Nephron (organoid): ENCODE measurements around the gene RHCG.

Experiments used
- H3K27ac Mint-ChIP-seq, 3 experiments: 2 replicates each; pipeline ENCODE4 v1.8.0; 2020; ENCODE audit warnings: mixed read lengths in 3 of 3, mild to moderate bottlenecking in 2 of 3, moderate library complexity in 1 of 3
- H3K27me3 Mint-ChIP-seq: 2 replicates; pipeline ENCODE4 v1.8.0; 2021; ENCODE audit warnings: low read depth, mild to moderate bottlenecking, moderate library complexity, mixed read lengths
- H3K36me3 Mint-ChIP-seq: 2 replicates; pipeline ENCODE4 v1.8.0; 2020; ENCODE audit warnings: low read depth, mixed read lengths
- H3K4me1 Mint-ChIP-seq: 2 replicates; pipeline ENCODE4 v1.8.0; 2020; ENCODE audit warnings: mixed read lengths
- H3K4me3 Mint-ChIP-seq, 3 experiments: 2 replicates each; pipeline ENCODE4 v1.8.0; 2020; ENCODE audit warnings: mild to moderate bottlenecking in 3 of 3, mixed read lengths in 3 of 3, moderate library complexity in 2 of 3
- H3K9me3 Mint-ChIP-seq: 2 replicates; pipeline ENCODE4 v1.8.0; 2020; ENCODE audit warnings: mixed read lengths
- CTCF ChIP-seq, 3 experiments: fragments of 200-600 bp; sonication (generic); IDR thresholded peaks; one replicate each; pipeline ENCODE4 v1.5.0; 2021; ENCODE audit warnings: antibody characterized with exemption in 3 of 3; ENCODE audit not compliant: unreplicated experiment in 3 of 3

The RHCG gene

GRCh38 chr15:89450076-89451006, 46.0 kb downstream of the RHCG start:
- Mint-ChIP-seq H3K36me3 (no peaks in the 10 kb centered on the region), H3K9me3 (no peaks in the 10 kb centered on the region), H3K4me1 (no peaks in the 10 kb centered on the region), H3K27ac (no peak overlapping the region), H3K27me3 (peaks cover 61% of the 10 kb centered on the region), H3K4me3 (no peak overlapping the region)
- TF ChIP-seq CTCF (IDR thresholded peaks at IDR 0.05; ENCODE audit: unreplicated experiment in 3 of 3), result no peak

GRCh38 chr15:89448825-89449224, 47.6 kb downstream of the RHCG start:
- Mint-ChIP-seq H3K27ac (no peak overlapping the region), H3K4me1 (peaks cover 5% of the 10 kb centered on the region), H3K27me3 (peaks cover 58% of the 10 kb centered on the region), H3K9me3 (no peaks in the 10 kb centered on the region), H3K4me3 (no peak overlapping the region), H3K36me3 (no peaks in the 10 kb centered on the region)
- no peak for TF ChIP-seq CTCF (IDR thresholded peaks at IDR 0.05; ENCODE audit: unreplicated experiment in 3 of 3)

- H3K4me1 Mint-ChIP-seq, result peaks cover 5% of the 10 kb centered on the region
- no peak for TF ChIP-seq CTCF (IDR thresholded peaks at IDR 0.05; ENCODE audit: unreplicated experiment in 3 of 3)
- no peak overlapping the region for H3K27ac Mint-ChIP-seq
- no peaks in the 10 kb centered on the region for H3K36me3 Mint-ChIP-seq
- no peak overlapping the region for H3K4me3 Mint-ChIP-seq
- H3K9me3 Mint-ChIP-seq, result no peaks in the 10 kb centered on the region
- peaks cover 61% of the 10 kb centered on the region for H3K27me3 Mint-ChIP-seq
These were observed 48.7 kb downstream of the RHCG start for GRCh38 chr15:89447676-89448075.

GRCh38 chr15:89446255-89446891, 50.0 kb downstream of the RHCG start:
- no peak overlapping the region for H3K27ac Mint-ChIP-seq

GRCh38 chr15:89445518-89445917, 50.9 kb downstream of the RHCG start:
- Mint-ChIP-seq H3K4me1 (peaks cover 5% of the 10 kb centered on the region), H3K27ac (no peak overlapping the region), H3K9me3 (no peaks in the 10 kb centered on the region), H3K36me3 (no peaks in the 10 kb centered on the region), H3K4me3 (no peak overlapping the region), H3K27me3 (peaks cover 45% of the 10 kb centered on the region)
- TF ChIP-seq CTCF (IDR thresholded peaks at IDR 0.05; ENCODE audit: unreplicated experiment in 3 of 3), result no peak

More at GRCh38 chr15:89446255-89446891, 50.0 kb downstream of the RHCG start:
- peaks cover 48% of the 10 kb centered on the region for H3K27me3 Mint-ChIP-seq
- H3K36me3 Mint-ChIP-seq, result no peaks in the 10 kb centered on the region
- H3K4me3 Mint-ChIP-seq, result no peak overlapping the region
- H3K4me1 Mint-ChIP-seq, result peaks cover 5% of the 10 kb centered on the region
- H3K9me3 Mint-ChIP-seq, result no peaks in the 10 kb centered on the region
- no peak for TF ChIP-seq CTCF (IDR thresholded peaks at IDR 0.05; ENCODE audit: unreplicated experiment in 3 of 3)
